Measurements from ENCODE around the gene INSIG2. TPM values are rescaled to one million over a fixed set of nuclear protein-coding genes. Genes with fewer than 3 reads are reported as not detected.

The INSIG2 gene
- total and polyA plus RNA-seq, 4 donors, result 16.4 to 40.6 (median 22.9) TPM

GRCh38 chr2:118053681-118054080 lies 34.6 kb upstream of the INSIG2 start:
- H3K4me1 ChIP-seq (ENCODE audit: control insufficient read depth in 5 of 5, insufficient read depth in 5 of 5, low read length in 5 of 5), result peaks cover 0 to 16% (median 0%) of the 10 kb centered on the region in 5 donors
- H3K9me3 ChIP-seq (ENCODE audit: control insufficient read depth in 4 of 4, insufficient read depth in 3 of 4, low read length in 3 of 4), result no peaks in the 10 kb centered on the region
- H3K36me3 ChIP-seq (ENCODE audit: control insufficient read depth in 4 of 4, insufficient read depth in 4 of 4, low read length in 4 of 4), result no peaks in the 10 kb centered on the region
- TF ChIP-seq CTCF (IDR thresholded peaks at IDR 0.05; ENCODE audit: control extremely low read depth, extremely low read depth), result no peak
- H3K4me3 ChIP-seq, result no peak overlapping the region
- WGBS, 2 donors, result 78 to 84% methylated on average over 7 of the region's 7 CpGs
- H3K27ac ChIP-seq (ENCODE audit: low read depth in 1 of 2, low read length in 1 of 2), result no peak overlapping the region
- ATAC-seq (ENCODE audit: insufficient read depth, low FRiP score) (no peak), DNase-seq (no peak)
- H3K9ac ChIP-seq (ENCODE audit: insufficient read depth in 1 of 2, low read length in 2 of 2), result no peak overlapping the region
- H3K27me3 ChIP-seq (ENCODE audit: control insufficient read depth in 3 of 3, insufficient read depth in 3 of 3, low read length in 2 of 3), result peaks cover 0 to 29% (median 2%) of the 10 kb centered on the region in 3 donors

GRCh38 chr2:118054213-118055008 lies 33.9 kb upstream of the INSIG2 start:
- H3K4me1 ChIP-seq (ENCODE audit: control insufficient read depth in 5 of 5, insufficient read depth in 5 of 5, low read length in 5 of 5), result peaks cover 0 to 16% (median 0%) of the 10 kb centered on the region in 5 donors
- H3K9me3 ChIP-seq (ENCODE audit: control insufficient read depth in 4 of 4, insufficient read depth in 3 of 4, low read length in 3 of 4), result no peaks in the 10 kb centered on the region
- WGBS, 2 donors, result 55 to 81% methylated on average over 3 of the region's 3 CpGs
- no peak for DNase-seq
- no peak for TF ChIP-seq CTCF (IDR thresholded peaks at IDR 0.05; ENCODE audit: control extremely low read depth, extremely low read depth)
- no peaks in the 10 kb centered on the region for H3K36me3 ChIP-seq (ENCODE audit: control insufficient read depth in 4 of 4, insufficient read depth in 4 of 4, low read length in 4 of 4)
- H3K9ac ChIP-seq (ENCODE audit: insufficient read depth in 1 of 2, low read length in 2 of 2), result no peak overlapping the region
- H3K27ac ChIP-seq (ENCODE audit: low read depth in 1 of 2, low read length in 1 of 2), result no peak overlapping the region
- H3K4me3 ChIP-seq, result no peak overlapping the region
- ATAC-seq (ENCODE audit: insufficient read depth, low FRiP score), result no peak
- H3K27me3 ChIP-seq (ENCODE audit: control insufficient read depth in 3 of 3, insufficient read depth in 3 of 3, low read length in 2 of 3), result peaks cover 0 to 25% (median 0%) of the 10 kb centered on the region in 3 donors

GRCh38 chr2:118055512-118056164 lies 32.6 kb upstream of the INSIG2 start:
- Histone ChIP-seq H3K27me3 (ENCODE audit: control insufficient read depth in 3 of 3, insufficient read depth in 3 of 3, low read length in 2 of 3) (peaks cover 0 to 20% (median 4%) of the 10 kb centered on the region in 3 donors), H3K27ac (ENCODE audit: low read depth in 1 of 2, low read length in 1 of 2) (peak overlapping the region in 1 of 2 donors; percentile 55), H3K4me3 (no peak overlapping the region), H3K9me3 (ENCODE audit: control insufficient read depth in 4 of 4, insufficient read depth in 3 of 4, low read length in 3 of 4) (no peaks in the 10 kb centered on the region), H3K36me3 (ENCODE audit: control insufficient read depth in 4 of 4, insufficient read depth in 4 of 4, low read length in 4 of 4) (no peaks in the 10 kb centered on the region), H3K4me1 (ENCODE audit: control insufficient read depth in 5 of 5, insufficient read depth in 5 of 5, low read length in 5 of 5) (peaks cover 0 to 4% (median 0%) of the 10 kb centered on the region in 5 donors), H3K9ac (ENCODE audit: insufficient read depth in 1 of 2, low read length in 2 of 2) (no peak overlapping the region)
- TF ChIP-seq CTCF (IDR thresholded peaks at IDR 0.05; ENCODE audit: control extremely low read depth, extremely low read depth), result no peak
- DNase-seq (no peak), ATAC-seq (ENCODE audit: insufficient read depth, low FRiP score) (no peak)
- WGBS, 2 donors, result 67 to 74% methylated on average over 10 of the region's 10 CpGs
